ENCODE data around the gene NELFB.

GRCh38 chr9:137224830-137225694 lies 30.1 kb upstream of the NELFB start, which contains the start of gene CYSRT1:
- TF ChIP-seq CTCF (conservative IDR thresholded peaks at IDR 0.05; ENCODE audit: low read depth, low read length) (no peak), EZH2 (IDR thresholded peaks at IDR 0.05; ENCODE audit: borderline replicate concordance, low read depth, low read length, poor library complexity, severe bottlenecking) (no peak)
